ENCODE data around the gene AFAP1L2.

The AFAP1L2 gene

DNA sequence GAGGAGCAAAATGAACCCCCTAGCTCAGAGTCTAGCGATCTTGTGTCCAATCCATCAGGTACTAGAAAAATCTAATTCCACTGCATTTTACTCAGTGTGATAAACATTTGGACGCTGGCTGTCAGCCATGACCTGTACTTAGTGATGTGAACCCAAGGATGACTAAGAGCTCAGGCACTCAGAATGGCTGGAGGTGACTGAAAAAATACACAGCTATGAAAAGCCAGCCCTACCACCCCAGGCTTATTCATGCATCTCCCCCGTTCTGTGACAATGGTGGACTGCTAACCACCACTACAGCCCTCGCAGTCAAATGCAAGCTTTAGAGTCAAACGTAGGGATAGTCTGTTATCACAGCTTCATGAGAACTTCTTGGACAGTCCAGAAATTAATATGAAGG lies 14.9 kb downstream of the AFAP1L2 start:
- Histone ChIP-seq H3K79me2 (ENCODE audit: insufficient read depth, low read length) (no peaks in the 10 kb centered on the region), H4K20me1 (ENCODE audit: low read depth, low read length) (no peaks in the 10 kb centered on the region), H2AFZ (ENCODE audit: low read depth, low read length, severe bottlenecking) (no peak overlapping the region), H3K4me3 (ENCODE audit: insufficient read depth, low read length, poor library complexity, severe bottlenecking) (no peak overlapping the region), H3K9me2 (replicated peaks; ENCODE audit: insufficient read depth, low read length) (no peaks in the 10 kb centered on the region), H3K36me3 (ENCODE audit: low read length) (no peaks in the 10 kb centered on the region), H3F3A (ENCODE audit: insufficient read depth) (no peaks in the 10 kb centered on the region), H3K9me3 (ENCODE audit: insufficient read depth, low read length) (no peaks in the 10 kb centered on the region), H3K27ac (ENCODE audit: low read depth, low read length) (no peak overlapping the region), H3K4me2 (ENCODE audit: low read depth, low read length, poor library complexity, severe bottlenecking) (no peak overlapping the region), H3K27me3 (ENCODE audit: low read length) (no peaks in the 10 kb centered on the region), H3K9ac (ENCODE audit: low read length) (no peak overlapping the region)
- TF ChIP-seq CTCF (IDR thresholded peaks at IDR 0.05; ENCODE audit: insufficient read depth, low read length, poor library complexity, severe bottlenecking) (no peak), EZH2phosphoT487 (conservative IDR thresholded peaks at IDR 0.05; ENCODE audit: low read length) (no peak)

GRCh38 chr10:114388275-114388674 lies 16.0 kb downstream of the AFAP1L2 start:
- Histone ChIP-seq H3F3A (ENCODE audit: insufficient read depth) (no peaks in the 10 kb centered on the region), H3K9me3 (ENCODE audit: insufficient read depth, low read length) (no peaks in the 10 kb centered on the region), H3K9ac (ENCODE audit: low read length) (no peak overlapping the region), H2AFZ (ENCODE audit: low read depth, low read length, severe bottlenecking) (no peak overlapping the region), H3K4me2 (ENCODE audit: low read depth, low read length, poor library complexity, severe bottlenecking) (no peak overlapping the region), H3K9me2 (replicated peaks; ENCODE audit: insufficient read depth, low read length) (no peaks in the 10 kb centered on the region), H3K36me3 (ENCODE audit: low read length) (no peaks in the 10 kb centered on the region), H3K27ac (ENCODE audit: low read depth, low read length) (no peak overlapping the region), H3K79me2 (ENCODE audit: insufficient read depth, low read length) (no peaks in the 10 kb centered on the region), H3K4me3 (ENCODE audit: insufficient read depth, low read length, poor library complexity, severe bottlenecking) (no peak overlapping the region), H4K20me1 (ENCODE audit: low read depth, low read length) (no peaks in the 10 kb centered on the region), H3K27me3 (ENCODE audit: low read length) (no peaks in the 10 kb centered on the region)
- TF ChIP-seq EZH2phosphoT487 (conservative IDR thresholded peaks at IDR 0.05; ENCODE audit: low read length): no peak

- no peaks in the 10 kb centered on the region for H4K20me1 ChIP-seq (ENCODE audit: low read depth, low read length)
- no peak overlapping the region for H3K27ac ChIP-seq (ENCODE audit: low read depth, low read length)
- H3K9ac ChIP-seq (ENCODE audit: low read length): no peak overlapping the region
- no peaks in the 10 kb centered on the region for H3K27me3 ChIP-seq (ENCODE audit: low read length)
- no peak overlapping the region for H3K4me3 ChIP-seq (ENCODE audit: insufficient read depth, low read length, poor library complexity, severe bottlenecking)
- H3K79me2 ChIP-seq (ENCODE audit: insufficient read depth, low read length): no peaks in the 10 kb centered on the region
- no peak overlapping the region for H2AFZ ChIP-seq (ENCODE audit: low read depth, low read length, severe bottlenecking)
- no peak overlapping the region for H3K4me2 ChIP-seq (ENCODE audit: low read depth, low read length, poor library complexity, severe bottlenecking)
- TF ChIP-seq EZH2phosphoT487 (conservative IDR thresholded peaks at IDR 0.05; ENCODE audit: low read length) (no peak), CTCF (IDR thresholded peaks at IDR 0.05; ENCODE audit: insufficient read depth, low read length, poor library complexity, severe bottlenecking) (no peak)
- no peaks in the 10 kb centered on the region for H3K9me2 ChIP-seq (replicated peaks; ENCODE audit: insufficient read depth, low read length)
- H3K9me3 ChIP-seq (ENCODE audit: insufficient read depth, low read length): no peaks in the 10 kb centered on the region
- H3K36me3 ChIP-seq (ENCODE audit: low read length): no peaks in the 10 kb centered on the region
- no peaks in the 10 kb centered on the region for H3F3A ChIP-seq (ENCODE audit: insufficient read depth)
These were observed 16.5 kb downstream of the AFAP1L2 start for GRCh38 chr10:114387784-114388183.

DNA sequence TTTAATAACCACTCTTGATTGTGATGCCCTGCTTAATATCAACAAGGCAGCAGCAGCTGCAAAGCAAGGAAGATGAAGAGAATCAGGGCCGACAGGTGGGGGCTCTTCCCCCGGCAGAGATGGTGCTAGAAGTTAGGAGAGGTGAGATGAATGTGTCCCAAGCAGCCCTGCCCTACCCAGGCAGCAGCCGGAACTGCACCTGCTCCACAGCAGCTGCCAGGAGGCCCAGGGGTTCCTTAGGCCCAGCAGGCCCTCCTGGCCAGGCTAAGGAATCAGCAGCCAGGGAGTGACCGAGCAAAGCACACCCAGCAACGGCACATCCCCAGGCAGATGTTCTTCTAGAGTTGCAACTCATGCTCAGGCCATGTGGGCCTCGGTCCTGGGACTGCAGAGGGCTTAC lies 17.9 kb downstream of the AFAP1L2 start:
- no peaks in the 10 kb centered on the region for H3K9me3 ChIP-seq (ENCODE audit: insufficient read depth, low read length)

More for the DNA sequence above, 17.9 kb downstream of the AFAP1L2 start:
- H2AFZ ChIP-seq (ENCODE audit: low read depth, low read length, severe bottlenecking): no peak overlapping the region
- no peak overlapping the region for H3K4me3 ChIP-seq (ENCODE audit: insufficient read depth, low read length, poor library complexity, severe bottlenecking)
- TF ChIP-seq EZH2phosphoT487 (conservative IDR thresholded peaks at IDR 0.05; ENCODE audit: low read length) (no peak), CTCF (IDR thresholded peaks at IDR 0.05; ENCODE audit: insufficient read depth, low read length, poor library complexity, severe bottlenecking) (no peak)
- no peak overlapping the region for H3K9ac ChIP-seq (ENCODE audit: low read length)
- H3K27me3 ChIP-seq (ENCODE audit: low read length): no peaks in the 10 kb centered on the region
- no peak overlapping the region for H3K27ac ChIP-seq (ENCODE audit: low read depth, low read length)
- H4K20me1 ChIP-seq (ENCODE audit: low read depth, low read length): no peaks in the 10 kb centered on the region
- no peaks in the 10 kb centered on the region for H3K79me2 ChIP-seq (ENCODE audit: insufficient read depth, low read length)
- H3F3A ChIP-seq (ENCODE audit: insufficient read depth): no peaks in the 10 kb centered on the region
- H3K36me3 ChIP-seq (ENCODE audit: low read length): no peaks in the 10 kb centered on the region
- H3K9me2 ChIP-seq (replicated peaks; ENCODE audit: insufficient read depth, low read length): no peaks in the 10 kb centered on the region
- H3K4me2 ChIP-seq (ENCODE audit: low read depth, low read length, poor library complexity, severe bottlenecking): no peak overlapping the region

Data from SU-DHL-6 (cell line).